Loucy (cell line): Measurements from ENCODE around the gene ATXN2L.
A peak's percentile ranks its signal among the peaks of the same experiment; 100 is the strongest.

ENCODE experiments used
- H2AFZ ChIP-seq: fragments of 200-600 bp; sonication (generic); 2 replicates; pipeline ENCODE4 v1.6.0; 2016; ENCODE audit warnings: antibody characterized with exemption, mild to moderate bottlenecking, low read length, moderate library complexity
- H3F3A ChIP-seq: fragments of 200-600 bp; 2 replicates; pipeline ENCODE4 v1.6.0; 2016; ENCODE audit warnings: antibody characterized with exemption, low read depth, mild to moderate bottlenecking
- H3K27me3 ChIP-seq: fragments of 200-600 bp; sonication (generic); 2 replicates; pipeline ENCODE4 v1.6.1; 2014; ENCODE audit warnings: low read length, mild to moderate bottlenecking; ENCODE audit not compliant: insufficient read depth, poor library complexity, severe bottlenecking
- H3K36me3 ChIP-seq: fragments of 200-600 bp; sonication (generic); 2 replicates; pipeline ENCODE4 v1.6.1; 2016; ENCODE audit warnings: low read length; ENCODE audit not compliant: insufficient read depth
- H3K4me1 ChIP-seq: fragments of 200-600 bp; sonication (generic); 2 replicates; pipeline ENCODE4 v1.5.1; 2014; ENCODE audit warnings: low read length, mild to moderate bottlenecking; ENCODE audit not compliant: insufficient read depth, poor library complexity, severe bottlenecking
- H3K4me2 ChIP-seq: fragments of 200-600 bp; sonication (generic); 2 replicates; pipeline ENCODE4 v1.6.0; 2014; ENCODE audit warnings: antibody characterized with exemption, low read length, low read depth, mild to moderate bottlenecking; ENCODE audit not compliant: poor library complexity, severe bottlenecking
- H3K4me3 ChIP-seq: fragments of 200-600 bp; sonication (generic); 2 replicates; pipeline ENCODE4 v1.5.1; 2014; ENCODE audit warnings: low read length, mild to moderate bottlenecking, mixed read lengths; ENCODE audit not compliant: poor library complexity, severe bottlenecking
- H3K79me2 ChIP-seq: fragments of 200-600 bp; sonication (generic); 2 replicates; pipeline ENCODE4 v1.6.1; 2014; ENCODE audit warnings: low read length; ENCODE audit not compliant: insufficient read depth
- H3K9ac ChIP-seq: fragments of 200-600 bp; sonication (generic); 2 replicates; pipeline ENCODE4 v1.6.0; 2014; ENCODE audit warnings: mild to moderate bottlenecking, low read depth, low read length, moderate library complexity; ENCODE audit not compliant: poor library complexity, severe bottlenecking
- H3K9me2 ChIP-seq: fragments of 200-600 bp; sonication (generic); replicated peaks from 2 replicates; pipeline ENCODE4 v1.6.1; 2016; ENCODE audit warnings: low read depth, low read length, mixed read lengths
- H3K9me3 ChIP-seq: fragments of 200-600 bp; sonication (generic); 2 replicates; pipeline ENCODE4 v1.6.1; 2014; ENCODE audit warnings: mild to moderate bottlenecking, antibody characterized with exemption, low read length, low read depth; ENCODE audit not compliant: insufficient read depth
- H4K20me1 ChIP-seq: fragments of 200-600 bp; sonication (generic); 2 replicates; pipeline ENCODE4 v1.6.0; 2014; ENCODE audit warnings: antibody characterized with exemption, low read length, mild to moderate bottlenecking; ENCODE audit not compliant: insufficient read depth, poor library complexity, severe bottlenecking
- EZH2phosphoT487 ChIP-seq: fragments of 200-600 bp; IDR thresholded peaks from 2 replicates; pipeline ENCODE4 v1.6.1; 2018; ENCODE audit warnings: antibody characterized with exemption, mild to moderate bottlenecking, moderate library complexity, borderline replicate concordance
- TF ChIP-seq, protein P1 (sequence below): fragments of 200-600 bp; sonication (generic); conservative IDR thresholded peaks from 2 replicates; pipeline ENCODE4 v1.5.1; 2014; ENCODE audit warnings: mild to moderate bottlenecking, antibody characterized with exemption, low read length

ATXN2L gene

DNA sequence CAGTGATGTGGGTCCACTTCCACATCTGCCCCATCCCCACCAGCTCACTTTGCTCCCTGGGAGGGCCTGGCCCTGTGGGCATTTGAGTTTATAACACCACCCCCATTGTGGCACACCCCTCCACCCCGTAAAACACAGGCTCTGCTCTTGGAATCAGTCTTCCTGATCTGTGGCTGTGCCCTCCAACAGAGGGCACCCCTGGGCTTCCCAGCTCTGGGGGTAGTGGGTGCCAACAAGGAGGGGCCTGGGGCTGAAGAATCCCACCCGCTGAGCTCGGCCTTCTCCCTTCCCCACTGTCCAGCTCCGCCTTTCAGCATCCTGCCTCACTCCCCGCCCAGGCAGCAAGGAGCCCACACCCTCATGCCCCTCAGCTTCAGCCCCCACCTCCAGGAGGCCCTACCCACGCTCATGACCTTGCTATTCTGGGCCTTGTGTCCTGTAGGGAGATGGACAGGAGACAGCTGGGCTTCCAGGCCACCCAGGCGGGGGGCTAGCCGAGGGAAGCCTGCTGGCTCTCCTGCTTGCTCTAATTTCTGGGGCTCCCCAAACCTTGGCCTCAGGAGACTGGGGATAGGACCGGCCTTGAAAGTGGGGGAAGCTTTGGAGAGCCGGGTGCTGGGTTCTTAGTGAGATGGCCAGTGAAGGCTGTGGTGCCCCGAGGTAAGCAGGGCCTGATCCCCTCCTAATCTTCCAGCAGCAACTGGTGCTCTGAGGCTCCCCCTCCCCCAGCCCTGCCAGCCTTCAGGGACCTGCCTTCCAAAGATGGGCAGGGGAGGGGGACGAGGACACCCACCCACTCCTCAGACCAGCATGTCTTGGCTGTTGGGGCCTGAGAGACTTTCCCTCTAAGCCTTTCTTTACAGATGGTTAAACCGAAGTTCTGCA, 52.6 kb downstream of the ATXN2L start:
- Histone ChIP-seq H3K9ac (no peak overlapping the region), H3K4me2 (no peak overlapping the region), H3K4me1 (peaks cover 14% of the 10 kb centered on the region), H3K79me2 (peaks cover 14% of the 10 kb centered on the region), H3F3A (no peaks in the 10 kb centered on the region; the same call in 1 of the 2 replicates), H4K20me1 (peaks cover 8% of the 10 kb centered on the region), H3K27me3 (no peaks in the 10 kb centered on the region), H2AFZ (no peak overlapping the region), H3K9me2 (no peaks in the 10 kb centered on the region), H3K36me3 (peaks cover 14% of the 10 kb centered on the region; the same call in 1 of the 2 replicates), H3K9me3 (no peaks in the 10 kb centered on the region), H3K4me3 (no peak overlapping the region)
- TF ChIP-seq, protein P1, sequence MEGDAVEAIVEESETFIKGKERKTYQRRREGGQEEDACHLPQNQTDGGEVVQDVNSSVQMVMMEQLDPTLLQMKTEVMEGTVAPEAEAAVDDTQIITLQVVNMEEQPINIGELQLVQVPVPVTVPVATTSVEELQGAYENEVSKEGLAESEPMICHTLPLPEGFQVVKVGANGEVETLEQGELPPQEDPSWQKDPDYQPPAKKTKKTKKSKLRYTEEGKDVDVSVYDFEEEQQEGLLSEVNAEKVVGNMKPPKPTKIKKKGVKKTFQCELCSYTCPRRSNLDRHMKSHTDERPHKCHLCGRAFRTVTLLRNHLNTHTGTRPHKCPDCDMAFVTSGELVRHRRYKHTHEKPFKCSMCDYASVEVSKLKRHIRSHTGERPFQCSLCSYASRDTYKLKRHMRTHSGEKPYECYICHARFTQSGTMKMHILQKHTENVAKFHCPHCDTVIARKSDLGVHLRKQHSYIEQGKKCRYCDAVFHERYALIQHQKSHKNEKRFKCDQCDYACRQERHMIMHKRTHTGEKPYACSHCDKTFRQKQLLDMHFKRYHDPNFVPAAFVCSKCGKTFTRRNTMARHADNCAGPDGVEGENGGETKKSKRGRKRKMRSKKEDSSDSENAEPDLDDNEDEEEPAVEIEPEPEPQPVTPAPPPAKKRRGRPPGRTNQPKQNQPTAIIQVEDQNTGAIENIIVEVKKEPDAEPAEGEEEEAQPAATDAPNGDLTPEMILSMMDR: 0 out of 2 replicates have a peak, but pooled peaks have one; percentile 20
- TF ChIP-seq EZH2phosphoT487: no peak

DNA sequence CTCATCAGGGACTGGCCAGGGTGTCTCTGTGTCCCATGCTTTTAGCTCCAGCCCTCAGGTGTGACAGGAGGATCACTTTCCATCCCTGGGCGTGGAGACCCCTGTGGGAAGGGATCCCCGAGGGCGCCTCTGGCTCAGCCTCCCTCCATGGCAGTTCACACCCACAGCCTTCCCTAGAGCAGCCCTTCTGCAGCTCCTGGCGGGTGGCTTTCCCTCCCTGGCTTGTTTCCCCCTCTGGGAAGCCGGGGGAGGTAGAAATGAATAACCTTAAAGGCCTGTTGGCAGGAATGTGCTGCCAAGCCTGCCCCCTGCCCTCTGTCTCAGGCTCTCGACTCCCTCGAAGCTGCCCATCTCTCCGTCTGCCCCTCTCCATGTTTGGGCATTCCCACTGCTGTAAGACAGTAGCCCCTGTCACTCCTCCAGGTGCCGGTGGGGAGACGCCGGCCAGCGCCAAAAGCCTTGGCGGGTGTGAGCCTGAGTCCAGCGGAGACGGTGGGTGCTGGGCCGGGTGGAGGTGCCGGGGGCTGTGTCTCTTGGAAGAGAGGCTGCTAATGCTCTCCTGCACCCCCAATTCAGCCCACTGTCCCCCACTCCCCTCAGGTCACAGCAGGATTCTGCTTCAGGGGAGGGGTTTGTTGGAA, 53.3 kb downstream of the ATXN2L start:
- H3K36me3 ChIP-seq: peaks cover 9% of the 10 kb centered on the region; the same call in 1 of the 2 replicates
- no peak overlapping the region for H3K4me2 ChIP-seq
- H4K20me1 ChIP-seq: peaks cover 8% of the 10 kb centered on the region
- no peak overlapping the region for H2AFZ ChIP-seq
- no peaks in the 10 kb centered on the region; the same call in 1 of the 2 replicates for H3F3A ChIP-seq
- H3K9ac ChIP-seq: no peak overlapping the region
- H3K79me2 ChIP-seq: peaks cover 14% of the 10 kb centered on the region
- peaks cover 14% of the 10 kb centered on the region for H3K4me1 ChIP-seq
- TF ChIP-seq EZH2phosphoT487: no peak
- TF ChIP-seq, protein P1: no peak
- no peaks in the 10 kb centered on the region for H3K9me3 ChIP-seq
- H3K4me3 ChIP-seq: no peak overlapping the region
- no peaks in the 10 kb centered on the region for H3K9me2 ChIP-seq
- H3K27me3 ChIP-seq: no peaks in the 10 kb centered on the region

DNA sequence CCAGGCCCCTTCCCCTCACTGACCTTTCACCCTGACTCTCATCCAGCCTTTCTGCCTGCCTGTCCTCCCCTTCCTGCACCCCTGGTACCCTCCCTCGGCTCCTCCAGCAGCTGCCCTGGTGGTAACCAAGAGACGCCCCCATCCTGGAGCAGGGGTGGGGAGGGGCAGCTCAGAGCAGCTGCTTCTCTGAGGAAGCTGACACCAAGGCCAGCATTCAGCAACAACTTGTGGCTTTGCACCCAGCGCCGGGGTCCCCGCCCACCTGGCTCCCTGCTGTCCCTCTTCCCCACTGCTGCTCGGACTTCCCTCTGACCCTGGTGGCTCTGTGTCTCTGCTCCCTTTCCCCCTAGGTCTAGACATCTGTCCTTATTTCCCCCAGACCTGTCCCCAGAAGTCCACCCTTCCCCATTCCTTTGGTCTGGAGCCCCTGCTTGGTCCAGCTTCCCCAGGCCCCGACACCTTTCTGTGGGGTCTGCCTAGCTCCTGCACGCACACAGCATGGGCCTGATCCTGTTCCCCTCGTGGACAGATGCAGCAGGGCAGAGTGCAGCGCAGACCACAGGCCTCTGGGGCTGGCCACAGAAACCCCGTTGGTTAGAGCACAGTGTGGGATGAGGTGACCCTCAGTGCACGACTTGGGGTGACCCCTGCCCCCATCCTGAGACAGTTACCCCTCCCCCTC, 54.3 kb downstream of the ATXN2L start:
- Histone ChIP-seq H3K79me2 (peaks cover 14% of the 10 kb centered on the region), H3K4me2 (no peak overlapping the region), H3K4me1 (peaks cover 14% of the 10 kb centered on the region), H3K9me2 (no peaks in the 10 kb centered on the region), H3K4me3 (no peak overlapping the region), H3K9me3 (no peaks in the 10 kb centered on the region), H4K20me1 (peaks cover 8% of the 10 kb centered on the region), H3K27me3 (no peaks in the 10 kb centered on the region), H2AFZ (no peak overlapping the region), H3F3A (no peaks in the 10 kb centered on the region; the same call in 1 of the 2 replicates), H3K36me3 (peaks cover 3% of the 10 kb centered on the region; the same call in 1 of the 2 replicates), H3K9ac (no peak overlapping the region)
- TF ChIP-seq, protein P1: no peak
- no peak for TF ChIP-seq EZH2phosphoT487
